ENCODE results near the gene PLXNB2.

The PLXNB2 gene

GRCh38 chr22:50270666-50271394 is 36.6 kb downstream of the PLXNB2 start:
- no peak for TF ChIP-seq CTCF (IDR thresholded peaks at IDR 0.05; ENCODE audit: low read depth, low read length)
- in situ Hi-C loops (cut with HindIII; ENCODE audit: low sequenced_read_pairs) = no loop called here
- peak; percentile 54 for DNase-seq (ENCODE audit: low read depth, low spot score)
- peak overlapping the region; percentile 47 for H3K4me3 ChIP-seq (ENCODE audit: low read depth, low read length)

GRCh38 chr22:50269970-50270665 is 37.3 kb downstream of the PLXNB2 start, which contains the start of gene MAPK11:
MAPK11 (minus strand) TSS chr22:50270380; CDS start chr22:50270292, 88 bp downstream.
- peak; percentile 54 for DNase-seq (ENCODE audit: low read depth, low spot score)
- in situ Hi-C loops (cut with HindIII; ENCODE audit: low sequenced_read_pairs) = no loop called here
- TF ChIP-seq CTCF (IDR thresholded peaks at IDR 0.05; ENCODE audit: low read depth, low read length) = peak; percentile 1
- H3K4me3 ChIP-seq (ENCODE audit: low read depth, low read length) = peak within 1 kb of the TSS; percentile 47

- in situ Hi-C loops (cut with HindIII; ENCODE audit: low sequenced_read_pairs) = no loop called here
- H3K4me3 ChIP-seq (ENCODE audit: low read depth, low read length) = peak overlapping the region; percentile 39
- no peak for DNase-seq (ENCODE audit: low read depth, low spot score)
- no peak for TF ChIP-seq CTCF (IDR thresholded peaks at IDR 0.05; ENCODE audit: low read depth, low read length)
These were observed 37.9 kb downstream of the PLXNB2 start for GRCh38 chr22:50269573-50269969.

- DNase-seq (ENCODE audit: low read depth, low spot score) = no peak
- H3K4me3 ChIP-seq (ENCODE audit: low read depth, low read length) = no peak overlapping the region
- in situ Hi-C loops (cut with HindIII; ENCODE audit: low sequenced_read_pairs) = no loop called here
- TF ChIP-seq CTCF (IDR thresholded peaks at IDR 0.05; ENCODE audit: low read depth, low read length) = no peak
These were observed 38.8 kb downstream of the PLXNB2 start for GRCh38 chr22:50268655-50269113.

GRCh38 chr22:50267591-50268390 is 39.7 kb downstream of the PLXNB2 start:
- H3K4me3 ChIP-seq (ENCODE audit: low read depth, low read length) = peak overlapping the region; percentile 25
- in situ Hi-C loops (cut with HindIII; ENCODE audit: low sequenced_read_pairs) = no loop called here
- peak; percentile 38 for DNase-seq (ENCODE audit: low read depth, low spot score)
- peak; percentile 32 for TF ChIP-seq CTCF (IDR thresholded peaks at IDR 0.05; ENCODE audit: low read depth, low read length)

GRCh38 chr22:50266994-50267393 is 40.5 kb downstream of the PLXNB2 start:
- in situ Hi-C loops (cut with HindIII; ENCODE audit: low sequenced_read_pairs) = no loop called here
- no peak overlapping the region for H3K4me3 ChIP-seq (ENCODE audit: low read depth, low read length)
- no peak for TF ChIP-seq CTCF (IDR thresholded peaks at IDR 0.05; ENCODE audit: low read depth, low read length)
- DNase-seq (ENCODE audit: low read depth, low spot score) = no peak
